GM23248 (cell line): Measurements from ENCODE around the gene DMBT1.

Experiments
- EZH2 ChIP-seq: fragments of 200-600 bp; sonication (generic); IDR thresholded peaks from 2 replicates; pipeline ENCODE4 v1.6.1; 2018; ENCODE audit warnings: antibody characterized with exemption, mild to moderate bottlenecking; ENCODE audit not compliant: insufficient read depth, poor library complexity, severe bottlenecking
- EZH2phosphoT487 ChIP-seq: fragments of 200-600 bp; sonication (generic); IDR thresholded peaks from 2 replicates; pipeline ENCODE4 v1.6.1; 2018; ENCODE audit warnings: antibody characterized with exemption, moderate library complexity, mild to moderate bottlenecking, low read depth; ENCODE audit not compliant: insufficient read depth

DNA sequence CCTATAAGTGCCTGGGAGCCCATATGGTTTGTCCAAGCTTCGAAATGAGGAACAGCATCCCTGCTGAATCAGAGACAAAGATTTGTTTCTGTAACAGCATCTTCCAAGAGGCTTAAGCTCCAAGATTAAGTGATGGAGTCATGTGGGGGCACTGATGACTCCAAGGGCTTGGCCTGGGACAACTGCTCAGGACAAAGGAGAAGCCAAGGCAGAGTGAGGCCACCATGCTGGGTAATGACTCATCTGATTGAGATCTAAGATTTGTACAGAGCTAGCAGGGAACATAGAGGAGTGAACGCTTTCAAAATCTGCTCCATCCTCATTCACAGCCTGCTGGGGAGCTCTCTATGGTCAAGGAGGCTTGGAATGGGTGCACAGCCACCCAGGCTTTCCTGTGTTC lies 89.8 kb downstream of the DMBT1 start:
- no peak for TF ChIP-seq EZH2
- no peak for TF ChIP-seq EZH2phosphoT487
